GM13976 (cell line): ENCODE measurements around the gene BIRC6.

Experiments
- DNase-seq: peaks from one replicate; pipeline ENCODE4 v3.0.0; 2012; ENCODE audit warnings: low spot score
- in situ Hi-C: fragments of 300-500 bp; cut with MboI; formaldehyde crosslinking; loops from one replicate; pipeline ENCODE4 v1.12.0; 2022; ENCODE audit warnings: low sequenced_read_pairs, mixed read lengths, inconsistent platforms; ENCODE audit not compliant: unreplicated experiment
- TF ChIP-seq, protein P1 (sequence below): IDR thresholded peaks from 2 replicates; pipeline ENCODE4 v1.5.1; 2012; ENCODE audit warnings: borderline replicate concordance, mild to moderate bottlenecking; ENCODE audit not compliant: insufficient read depth; ENCODE audit errors: extremely low read depth, missing control alignments, control extremely low read depth

Gene BIRC6

DNA sequence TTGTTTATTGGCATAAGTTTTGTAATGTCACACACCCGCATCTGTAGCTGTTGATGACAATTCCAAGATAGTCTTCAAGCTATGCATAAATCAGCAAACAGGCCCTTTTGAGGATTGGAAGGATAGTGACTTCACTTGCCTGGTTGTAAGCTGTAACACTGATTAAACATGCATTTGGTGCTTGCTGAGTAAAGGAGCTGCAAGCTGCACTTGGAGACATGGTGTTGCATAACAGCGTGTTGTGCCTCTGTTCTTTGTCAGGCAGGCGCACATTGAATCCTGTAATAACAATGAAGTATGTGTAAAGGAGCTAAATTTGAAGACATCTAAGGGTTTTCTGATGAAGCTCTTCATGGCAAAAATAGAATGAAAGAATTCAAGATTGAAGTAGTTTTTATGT lies 202.3 kb downstream of the BIRC6 start:
- TF ChIP-seq, protein P1, sequence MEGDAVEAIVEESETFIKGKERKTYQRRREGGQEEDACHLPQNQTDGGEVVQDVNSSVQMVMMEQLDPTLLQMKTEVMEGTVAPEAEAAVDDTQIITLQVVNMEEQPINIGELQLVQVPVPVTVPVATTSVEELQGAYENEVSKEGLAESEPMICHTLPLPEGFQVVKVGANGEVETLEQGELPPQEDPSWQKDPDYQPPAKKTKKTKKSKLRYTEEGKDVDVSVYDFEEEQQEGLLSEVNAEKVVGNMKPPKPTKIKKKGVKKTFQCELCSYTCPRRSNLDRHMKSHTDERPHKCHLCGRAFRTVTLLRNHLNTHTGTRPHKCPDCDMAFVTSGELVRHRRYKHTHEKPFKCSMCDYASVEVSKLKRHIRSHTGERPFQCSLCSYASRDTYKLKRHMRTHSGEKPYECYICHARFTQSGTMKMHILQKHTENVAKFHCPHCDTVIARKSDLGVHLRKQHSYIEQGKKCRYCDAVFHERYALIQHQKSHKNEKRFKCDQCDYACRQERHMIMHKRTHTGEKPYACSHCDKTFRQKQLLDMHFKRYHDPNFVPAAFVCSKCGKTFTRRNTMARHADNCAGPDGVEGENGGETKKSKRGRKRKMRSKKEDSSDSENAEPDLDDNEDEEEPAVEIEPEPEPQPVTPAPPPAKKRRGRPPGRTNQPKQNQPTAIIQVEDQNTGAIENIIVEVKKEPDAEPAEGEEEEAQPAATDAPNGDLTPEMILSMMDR = no peak
- in situ Hi-C loops = loop anchor here (25.0 kb wide), 2 partner anchors 828 to 1028 kb away; partner anchors contain the start of gene FAM98A
- DNase-seq = no peak

DNA sequence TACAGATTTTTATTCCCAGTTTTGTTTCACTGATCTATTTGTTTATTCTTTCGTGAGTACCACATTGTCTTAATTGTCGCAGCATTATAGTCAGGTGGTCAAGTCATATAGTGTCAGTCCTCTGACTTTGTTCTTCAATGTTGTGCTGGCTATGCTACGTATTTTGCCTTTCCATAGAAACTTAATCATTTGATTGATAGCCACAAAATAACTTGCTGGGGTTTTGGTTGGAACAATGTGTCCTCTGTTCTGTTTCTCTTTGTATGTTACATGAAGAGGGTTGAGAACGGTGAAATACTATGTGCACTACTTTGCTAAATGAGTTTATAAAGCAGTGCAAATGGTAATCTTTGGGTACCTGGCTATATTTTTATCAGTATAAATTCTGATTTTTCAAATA lies 206.1 kb downstream of the BIRC6 start:
- TF ChIP-seq, protein P1 = no peak
- in situ Hi-C loops = loop anchor here (25.0 kb wide), 2 partner anchors 824 to 1024 kb away; partner anchors contain the start of gene FAM98A
- no peak for DNase-seq

DNA sequence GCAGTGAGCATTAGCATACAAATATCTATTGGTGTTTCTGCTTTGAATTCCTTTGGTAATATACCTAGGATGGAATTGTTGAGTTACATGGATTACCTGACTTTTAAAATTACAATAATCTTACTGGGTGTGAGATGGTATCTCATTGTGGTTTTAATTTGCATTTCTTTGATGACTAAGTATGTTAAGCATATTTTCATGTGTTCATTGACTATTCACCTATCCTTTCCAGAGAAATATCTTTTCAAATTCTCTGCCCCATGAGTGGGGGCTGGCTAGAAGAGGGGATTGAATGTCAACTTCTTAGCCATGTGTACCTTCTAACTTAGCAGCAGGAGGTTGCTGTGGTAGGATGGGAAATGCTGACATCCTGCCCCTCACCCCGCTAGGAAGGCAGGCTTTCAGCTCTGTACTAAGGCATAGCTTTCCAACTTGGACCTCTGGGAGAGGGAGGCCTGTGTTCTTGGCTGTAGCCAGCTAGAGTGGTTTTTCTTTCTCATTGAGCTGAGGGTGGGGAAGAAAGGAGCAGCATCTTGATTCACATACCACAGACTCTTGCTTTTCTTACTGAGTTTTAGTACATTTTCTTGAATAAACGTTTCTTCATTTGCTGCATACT lies 207.7 kb downstream of the BIRC6 start:
- in situ Hi-C loops = loop anchor here (25.0 kb wide), 2 partner anchors 823 to 1023 kb away; partner anchors contain the start of gene FAM98A
- DNase-seq = no peak
- TF ChIP-seq, protein P1 = no peak

DNA sequence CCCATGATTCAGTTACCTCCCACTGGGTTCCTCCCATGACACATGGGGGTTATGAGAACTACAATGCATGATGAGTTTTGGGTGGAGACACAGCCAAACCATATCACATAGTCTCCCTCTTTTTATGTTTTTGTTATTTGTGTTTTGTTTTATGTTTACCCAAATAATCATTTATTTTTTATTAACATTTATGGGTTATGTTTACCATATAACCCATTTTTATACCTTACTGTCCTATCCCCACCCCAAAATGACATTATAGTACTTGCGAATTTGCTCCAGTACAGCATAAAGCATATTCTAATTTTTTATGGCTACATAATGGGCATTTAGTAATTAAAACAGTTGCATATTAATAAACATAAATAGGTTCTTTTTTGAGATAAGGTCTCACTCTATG lies 209.1 kb downstream of the BIRC6 start:
- in situ Hi-C loops = loop anchor here (25.0 kb wide), 2 partner anchors 821 to 1021 kb away; partner anchors contain the start of gene FAM98A

DNA sequence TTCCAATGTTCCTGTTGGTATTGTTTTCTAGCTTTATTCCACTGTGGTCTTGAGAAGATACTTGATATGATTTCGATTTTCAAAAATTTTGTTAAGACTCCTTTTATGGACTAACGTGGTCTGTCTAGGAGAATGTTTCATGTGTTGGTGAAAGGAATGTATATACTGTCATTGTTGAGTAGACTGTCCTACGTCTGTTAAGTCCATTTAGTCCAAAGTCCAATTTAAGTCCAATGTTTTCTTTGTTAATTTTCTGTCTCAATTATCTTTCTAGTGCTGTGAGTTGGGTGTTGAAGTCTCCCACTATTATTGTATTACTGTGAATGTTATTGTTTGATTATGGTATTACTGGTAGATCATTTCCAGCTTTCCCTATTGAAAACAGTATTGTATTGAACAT lies 215.2 kb downstream of the BIRC6 start:
- TF ChIP-seq, protein P1 = no peak
- in situ Hi-C loops = loop anchor here (25.0 kb wide), 2 partner anchors 815 to 1015 kb away; partner anchors contain the start of gene FAM98A
- DNase-seq = no peak

More for the DNA sequence above, 209.1 kb downstream of the BIRC6 start:
- no peak for DNase-seq
- TF ChIP-seq, protein P1 = no peak

DNA sequence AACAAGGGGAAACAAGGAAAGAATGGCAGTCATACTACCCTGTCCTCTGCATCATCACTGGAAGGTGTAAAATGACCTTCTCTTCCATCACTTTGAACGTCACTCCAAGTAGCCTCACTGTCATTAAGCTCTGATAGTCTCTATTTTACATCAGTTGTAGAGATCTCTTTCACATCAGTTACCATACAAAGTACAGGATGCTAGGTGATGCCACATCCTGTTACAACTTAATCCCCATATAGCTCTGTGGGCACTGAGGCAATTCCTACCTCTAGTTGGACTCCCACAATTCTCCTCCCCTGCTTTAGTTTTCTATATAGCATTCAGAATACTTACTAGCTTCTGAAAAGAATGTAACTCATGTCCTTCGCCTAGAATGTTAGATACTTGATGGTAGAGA lies 215.9 kb downstream of the BIRC6 start:
- DNase-seq = no peak
- TF ChIP-seq, protein P1 = no peak
- in situ Hi-C loops = loop anchor here (25.0 kb wide), 2 partner anchors 815 to 1015 kb away; partner anchors contain the start of gene FAM98A
